Activated CD4-positive, alpha-beta T cell treated with anti-CD3 and anti-CD28 coated beads, Interleukin-2, Interleukin-6, amounts not matched to agents 100 ng/mL and 50 ng/mL, durations not matched to agents 16 hours and 8 hours (primary cell): Measurements from ENCODE around the gene CARMIL1.

Source experiments
- DNase-seq: peaks from one replicate; pipeline ENCODE4 v3.0.0-alpha.2; 2020

CARMIL1 gene

GRCh38 chr6:25450469-25451198 lies 171.5 kb downstream of the CARMIL1 start:
- DNase-seq, result no peak

DNA sequence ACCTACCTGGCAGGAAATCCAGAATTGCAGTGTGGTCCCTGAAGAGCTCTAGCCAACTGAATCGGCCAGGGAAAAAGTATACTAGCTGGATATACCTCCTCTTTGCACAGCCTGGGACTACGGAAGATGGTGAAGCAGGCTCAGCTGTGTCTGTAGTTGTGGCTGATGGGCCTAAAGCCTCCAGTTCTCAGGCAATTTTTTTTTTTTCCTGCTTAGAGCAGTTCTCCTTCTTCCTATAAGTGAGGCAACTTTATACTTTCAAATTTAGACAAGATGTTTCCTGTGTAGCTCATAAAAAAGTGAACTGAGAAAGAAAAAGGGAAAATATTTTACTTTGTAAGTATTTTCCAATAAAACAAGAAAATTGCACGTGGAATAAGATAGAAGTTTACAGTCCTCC lies 172.9 kb downstream of the CARMIL1 start:
- no peak for DNase-seq

- no peak for DNase-seq
Measured at GRCh38 chr6:25453288-25453687, 174.1 kb downstream of the CARMIL1 start.

DNA sequence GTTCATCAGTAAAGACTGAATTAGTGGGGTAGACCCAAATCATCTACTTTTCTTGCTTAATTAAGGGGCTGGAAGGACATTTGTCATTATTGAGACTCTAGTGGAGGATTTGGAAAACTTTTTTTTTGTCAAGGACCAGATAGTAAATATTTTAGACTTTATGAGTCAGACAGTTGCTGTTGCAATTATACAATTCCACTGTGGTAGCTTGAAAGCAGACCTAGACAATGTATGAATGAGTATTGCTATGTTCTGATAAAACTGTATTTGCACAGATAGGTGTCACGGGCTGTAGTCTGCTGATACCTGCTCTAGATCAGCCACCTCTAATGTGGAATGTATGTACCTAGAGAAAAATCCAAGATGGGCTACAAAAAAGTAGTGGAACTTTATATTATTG lies 175.0 kb downstream of the CARMIL1 start:
- no peak for DNase-seq

- no peak for DNase-seq
Measured at GRCh38 chr6:25456249-25457040, 177.3 kb downstream of the CARMIL1 start.

DNA sequence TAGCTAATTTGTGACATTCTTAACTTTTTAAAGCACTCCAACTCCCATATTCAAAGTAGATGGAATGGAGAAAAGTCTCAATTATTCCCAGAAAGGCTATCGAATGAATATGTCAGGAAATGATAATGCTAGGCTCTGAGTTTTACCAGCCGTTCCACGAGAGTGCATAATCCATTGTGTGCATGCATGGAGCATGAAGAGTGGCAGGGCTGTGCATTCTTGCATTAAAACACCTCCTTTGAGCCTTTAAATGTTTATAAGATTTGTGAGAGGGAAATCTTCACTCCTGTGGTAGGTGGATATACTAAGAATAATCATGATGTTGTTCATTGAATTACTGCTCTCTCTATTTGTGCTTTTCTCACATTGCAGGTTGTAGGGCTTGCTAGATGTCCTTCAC lies 178.3 kb downstream of the CARMIL1 start:
- DNase-seq, result no peak

DNA sequence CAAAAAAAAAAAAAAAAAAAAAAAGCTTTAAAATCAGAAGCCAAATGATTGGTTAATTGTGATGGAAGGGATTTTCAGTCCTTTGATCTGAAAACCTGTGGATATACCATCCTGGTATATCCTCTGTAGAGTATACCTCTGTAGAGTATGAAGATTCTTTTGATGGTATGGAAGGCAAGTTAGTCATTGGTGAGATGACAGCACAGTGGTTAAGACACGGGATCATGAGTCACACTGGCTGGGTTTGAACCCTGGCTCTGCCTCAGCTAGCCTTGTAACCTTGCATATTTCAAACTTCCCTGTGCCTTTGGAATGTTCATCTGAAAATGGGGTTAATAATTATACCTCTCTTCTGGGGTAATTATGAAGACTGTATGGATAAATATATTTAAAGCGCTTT lies 179.3 kb downstream of the CARMIL1 start:
- DNase-seq, result peak; percentile 35

- no peak for DNase-seq
Measured at GRCh38 chr6:25462235-25462897, 183.2 kb downstream of the CARMIL1 start.

- no peak for DNase-seq
Measured at GRCh38 chr6:25463441-25463840, 184.3 kb downstream of the CARMIL1 start.

DNA sequence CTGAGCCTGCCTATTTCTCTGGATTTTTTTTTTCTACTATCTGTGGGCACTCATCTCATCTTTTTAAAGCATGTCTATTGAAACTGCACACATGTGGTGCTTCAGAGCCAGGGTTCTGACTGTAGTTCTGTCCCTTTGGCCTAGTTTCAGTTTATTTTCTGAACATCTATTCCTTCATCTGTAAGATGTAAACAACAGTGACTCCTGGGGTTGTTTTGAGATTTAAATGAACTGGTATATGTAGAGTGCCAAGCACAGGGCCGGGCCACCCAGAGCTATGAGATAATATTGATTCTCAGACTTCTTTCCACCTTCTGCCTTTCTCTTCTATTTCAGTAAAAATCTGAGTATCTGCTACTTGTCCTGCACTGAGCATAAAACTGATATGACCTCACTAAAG lies 185.1 kb downstream of the CARMIL1 start:
- no peak for DNase-seq

- no peak for DNase-seq
Measured at GRCh38 chr6:25465941-25466340, 186.8 kb downstream of the CARMIL1 start.

- DNase-seq, result no peak
Measured at GRCh38 chr6:25468881-25469280, 189.7 kb downstream of the CARMIL1 start.

GRCh38 chr6:25469797-25470388 lies 190.7 kb downstream of the CARMIL1 start:
- DNase-seq, result no peak

GRCh38 chr6:25472306-25472705 lies 193.1 kb downstream of the CARMIL1 start:
- DNase-seq, result no peak

GRCh38 chr6:25472906-25473305 lies 193.7 kb downstream of the CARMIL1 start:
- DNase-seq, result no peak

DNA sequence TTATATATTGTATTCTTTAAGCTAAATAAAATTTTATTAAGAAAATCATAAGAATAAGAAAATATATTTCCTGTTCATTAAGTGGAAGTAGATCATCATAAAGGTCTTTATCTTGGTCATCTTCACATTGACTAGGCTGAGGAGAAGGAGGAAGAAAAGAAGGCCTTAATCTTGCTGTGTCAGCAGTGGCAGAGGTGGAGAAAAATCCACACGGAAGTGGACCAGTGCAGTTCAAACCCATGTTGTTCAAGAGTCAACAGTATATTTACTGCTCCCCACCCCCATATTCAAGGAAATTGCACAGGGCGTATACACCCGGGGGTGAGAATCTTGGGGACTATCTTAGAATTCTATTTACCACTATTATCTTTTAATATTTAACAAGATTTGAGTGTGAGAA lies 194.3 kb downstream of the CARMIL1 start:
- DNase-seq, result no peak

GRCh38 chr6:25476126-25476525 lies 197.0 kb downstream of the CARMIL1 start:
- DNase-seq, result no peak

DNA sequence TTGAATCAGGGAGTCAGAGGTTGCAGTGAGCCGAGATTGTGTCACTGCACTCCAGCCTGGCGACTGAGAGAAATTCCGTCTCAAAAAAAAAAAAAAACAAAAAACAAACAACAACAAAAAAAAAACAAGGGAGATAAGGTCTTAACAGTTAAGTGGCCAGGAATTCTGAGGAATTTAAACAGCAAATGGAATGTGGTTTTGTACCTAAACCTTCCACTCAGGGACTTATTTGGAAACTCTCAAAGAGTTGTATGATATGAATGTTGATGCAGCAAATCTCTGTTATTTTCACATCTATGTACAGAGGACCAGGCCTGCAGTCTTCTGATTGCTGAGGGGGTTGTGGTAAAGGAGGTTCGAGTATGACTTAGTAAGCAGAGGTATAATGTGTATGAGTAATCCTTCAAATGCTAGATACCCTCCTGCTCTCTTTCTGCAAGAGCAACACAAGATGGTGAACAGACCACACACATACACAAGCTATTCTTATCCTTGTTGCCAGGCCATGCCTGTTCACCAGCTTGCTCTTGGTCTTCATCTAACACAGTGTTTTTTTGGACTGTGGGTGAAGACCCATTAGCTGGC lies 197.9 kb downstream of the CARMIL1 start:
- DNase-seq, result no peak

GRCh38 chr6:25478973-25479372 lies 199.8 kb downstream of the CARMIL1 start:
- DNase-seq, result no peak

DNA sequence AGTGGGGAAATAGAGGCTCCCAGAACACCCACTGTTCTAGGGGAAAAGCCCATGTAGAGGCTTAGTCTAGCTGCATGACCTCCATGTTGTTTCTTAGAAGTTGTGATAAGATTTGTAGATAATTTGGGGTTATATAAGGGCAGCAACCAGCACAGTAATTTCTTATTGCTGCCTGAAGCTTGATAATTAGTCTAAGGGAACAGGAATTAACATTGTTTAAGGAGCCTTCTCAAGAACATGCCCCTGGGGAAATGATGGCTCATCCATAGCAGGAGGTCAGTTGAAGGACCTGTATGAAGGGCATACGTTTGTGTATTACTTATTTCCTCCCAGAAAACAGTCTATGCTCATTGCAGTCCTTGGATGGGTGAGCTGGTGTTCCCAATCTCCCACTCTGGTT lies 202.1 kb downstream of the CARMIL1 start:
- DNase-seq, result no peak

GRCh38 chr6:25482996-25483395 lies 203.8 kb downstream of the CARMIL1 start:
- DNase-seq, result no peak

DNA sequence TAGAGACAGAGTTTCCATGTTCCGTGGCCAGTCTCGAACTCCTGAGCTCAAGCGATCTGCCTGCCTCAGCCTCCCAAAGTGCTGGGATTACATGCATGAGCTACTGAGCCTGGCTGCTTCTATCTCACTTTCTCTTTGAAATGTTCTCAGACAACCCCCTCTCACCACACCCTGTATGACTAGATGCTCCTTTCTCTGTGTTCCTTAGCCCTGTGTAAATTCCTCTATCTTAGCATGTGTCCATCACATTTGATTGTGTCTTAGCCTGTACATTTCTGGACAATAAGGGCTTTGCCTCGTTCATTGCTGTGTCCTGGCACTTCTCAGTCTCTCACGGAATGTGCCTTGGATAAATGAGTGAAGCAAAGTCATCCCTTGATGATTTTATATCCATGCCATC lies 204.8 kb downstream of the CARMIL1 start:
- DNase-seq, result no peak

GRCh38 chr6:25484900-25485299 lies 205.7 kb downstream of the CARMIL1 start:
- no peak for DNase-seq
